ENCODE data around the gene PLCL2. TPM values are rescaled to one million over a fixed set of nuclear protein-coding genes. Genes with fewer than 3 reads are reported as not detected.
A peak's percentile ranks its signal among the peaks of the same experiment; 100 is the strongest.

The PLCL2 gene
- total RNA-seq, 1 donor from 2014 or later = 26.4 TPM

DNA sequence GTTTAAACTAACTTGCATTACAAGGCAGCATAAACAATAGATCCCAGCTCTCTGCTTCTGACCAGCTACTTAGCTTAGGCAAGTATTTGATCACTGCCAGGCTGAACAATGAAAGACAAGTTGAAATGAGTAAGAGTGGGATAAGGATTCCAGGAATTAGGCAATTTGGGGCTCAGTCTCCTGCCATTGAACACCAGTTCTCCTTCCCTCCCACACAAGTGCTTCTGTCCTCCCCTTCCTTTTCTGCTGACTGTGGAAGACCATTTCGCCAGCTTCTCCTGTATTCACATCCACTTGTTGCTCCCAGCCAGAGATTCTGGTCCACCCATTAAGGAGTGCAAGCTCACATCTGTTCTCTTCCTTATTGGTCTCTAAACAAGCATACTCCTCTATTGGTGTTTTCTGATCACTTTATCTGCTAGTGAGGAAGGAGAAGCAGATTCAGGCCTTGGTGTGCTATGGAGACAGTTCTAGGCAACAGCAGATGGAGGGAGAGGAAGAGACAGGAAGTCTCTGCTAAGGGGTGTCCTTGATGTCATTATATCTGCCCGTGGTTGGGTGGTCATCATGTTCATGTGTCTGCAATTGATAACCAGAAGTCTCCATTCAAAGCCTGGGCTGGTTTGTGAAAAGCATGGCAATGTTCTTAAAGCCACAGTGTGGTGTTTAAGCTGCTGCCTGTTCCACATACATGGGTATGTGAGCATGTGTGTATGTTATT, 121.5 kb downstream of the PLCL2 start:
- H3K27me3 Mint-ChIP-seq (ENCODE audit: insufficient read depth, low read depth) = no peaks in the 10 kb centered on the region
- peaks cover 14% of the 10 kb centered on the region for H3K9me3 Mint-ChIP-seq
- H3K27ac Mint-ChIP-seq = no peak overlapping the region

GRCh38 chr3:17007284-17007683, 122.5 kb downstream of the PLCL2 start:
- Histone ChIP-seq H3K9me3 (ENCODE audit: low read depth) (no peaks in the 10 kb centered on the region), H3K27ac (no peak overlapping the region), H3K9ac (no peak overlapping the region), H3K27me3 (no peaks in the 10 kb centered on the region), H3F3A (ENCODE audit: low read depth) (peaks cover 7% of the 10 kb centered on the region), H2AFZ (replicated peaks) (no peak overlapping the region), H3K4me3 (no peak overlapping the region), H3K36me3 (peaks cover 7% of the 10 kb centered on the region), H3K4me2 (no peak overlapping the region), H3K4me1 (peaks cover 23% of the 10 kb centered on the region), H3K79me2 (ENCODE audit: low read depth) (peaks cover 38% of the 10 kb centered on the region), H4K20me1 (ENCODE audit: low read depth) (peaks cover 5% of the 10 kb centered on the region)
- no peak for DNase-seq (ENCODE audit: low spot score)
- H3K27me3 Mint-ChIP-seq (ENCODE audit: insufficient read depth, low read depth) = no peaks in the 10 kb centered on the region
- peaks cover 5% of the 10 kb centered on the region for H3K9me3 Mint-ChIP-seq
- no peak for TF ChIP-seq EZH2phosphoT487 (IDR thresholded peaks at IDR 0.05)
- no peak for TF ChIP-seq EZH2 (IDR thresholded peaks at IDR 0.05)
- TF ChIP-seq, protein P1, sequence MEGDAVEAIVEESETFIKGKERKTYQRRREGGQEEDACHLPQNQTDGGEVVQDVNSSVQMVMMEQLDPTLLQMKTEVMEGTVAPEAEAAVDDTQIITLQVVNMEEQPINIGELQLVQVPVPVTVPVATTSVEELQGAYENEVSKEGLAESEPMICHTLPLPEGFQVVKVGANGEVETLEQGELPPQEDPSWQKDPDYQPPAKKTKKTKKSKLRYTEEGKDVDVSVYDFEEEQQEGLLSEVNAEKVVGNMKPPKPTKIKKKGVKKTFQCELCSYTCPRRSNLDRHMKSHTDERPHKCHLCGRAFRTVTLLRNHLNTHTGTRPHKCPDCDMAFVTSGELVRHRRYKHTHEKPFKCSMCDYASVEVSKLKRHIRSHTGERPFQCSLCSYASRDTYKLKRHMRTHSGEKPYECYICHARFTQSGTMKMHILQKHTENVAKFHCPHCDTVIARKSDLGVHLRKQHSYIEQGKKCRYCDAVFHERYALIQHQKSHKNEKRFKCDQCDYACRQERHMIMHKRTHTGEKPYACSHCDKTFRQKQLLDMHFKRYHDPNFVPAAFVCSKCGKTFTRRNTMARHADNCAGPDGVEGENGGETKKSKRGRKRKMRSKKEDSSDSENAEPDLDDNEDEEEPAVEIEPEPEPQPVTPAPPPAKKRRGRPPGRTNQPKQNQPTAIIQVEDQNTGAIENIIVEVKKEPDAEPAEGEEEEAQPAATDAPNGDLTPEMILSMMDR (IDR thresholded peaks at IDR 0.05) = no peak
- H3K4me1 Mint-ChIP-seq = peaks cover 19% of the 10 kb centered on the region
- H3K27ac Mint-ChIP-seq = no peak overlapping the region
- H3K4me3 Mint-ChIP-seq = no peak overlapping the region
- peaks cover 3% of the 10 kb centered on the region for H3K36me3 Mint-ChIP-seq

More for the DNA sequence above, 121.5 kb downstream of the PLCL2 start:
- Histone ChIP-seq H3K4me2 (peak overlapping the region; percentile 33), H3F3A (ENCODE audit: low read depth) (peaks cover 7% of the 10 kb centered on the region), H3K4me1 (peaks cover 23% of the 10 kb centered on the region), H4K20me1 (ENCODE audit: low read depth) (peaks cover 5% of the 10 kb centered on the region), H2AFZ (replicated peaks) (no peak overlapping the region), H3K27me3 (no peaks in the 10 kb centered on the region), H3K9ac (no peak overlapping the region), H3K27ac (peak overlapping the region; percentile 17), H3K36me3 (peaks cover 9% of the 10 kb centered on the region), H3K9me3 (ENCODE audit: low read depth) (peaks cover 4% of the 10 kb centered on the region), H3K79me2 (ENCODE audit: low read depth) (peaks cover 48% of the 10 kb centered on the region), H3K4me3 (no peak overlapping the region)
- Mint-ChIP-seq H3K36me3 (peaks cover 3% of the 10 kb centered on the region), H3K4me3 (no peak overlapping the region), H3K4me1 (peaks cover 19% of the 10 kb centered on the region)
- peak; percentile 28 for DNase-seq (ENCODE audit: low spot score)
- TF ChIP-seq EZH2 (IDR thresholded peaks at IDR 0.05) (no peak), EZH2phosphoT487 (IDR thresholded peaks at IDR 0.05) (no peak)
- TF ChIP-seq, protein P1 (IDR thresholded peaks at IDR 0.05) = no peak

- Histone ChIP-seq H3K27me3 (no peaks in the 10 kb centered on the region), H3K4me3 (no peak overlapping the region), H3F3A (ENCODE audit: low read depth) (peaks cover 17% of the 10 kb centered on the region), H3K27ac (no peak overlapping the region), H3K79me2 (ENCODE audit: low read depth) (peaks cover 45% of the 10 kb centered on the region), H2AFZ (replicated peaks) (no peak overlapping the region), H4K20me1 (ENCODE audit: low read depth) (peaks cover 14% of the 10 kb centered on the region), H3K4me2 (no peak overlapping the region), H3K9ac (no peak overlapping the region), H3K4me1 (peaks cover 30% of the 10 kb centered on the region), H3K36me3 (no peaks in the 10 kb centered on the region), H3K9me3 (ENCODE audit: low read depth) (no peaks in the 10 kb centered on the region)
- TF ChIP-seq EZH2phosphoT487 (IDR thresholded peaks at IDR 0.05) (no peak), EZH2 (IDR thresholded peaks at IDR 0.05) (no peak)
- TF ChIP-seq, protein P1 (IDR thresholded peaks at IDR 0.05) = no peak
- Mint-ChIP-seq H3K36me3 (peaks cover 3% of the 10 kb centered on the region), H3K27me3 (ENCODE audit: insufficient read depth, low read depth) (no peaks in the 10 kb centered on the region), H3K9me3 (no peaks in the 10 kb centered on the region), H3K27ac (no peak overlapping the region), H3K4me1 (peaks cover 27% of the 10 kb centered on the region), H3K4me3 (no peak overlapping the region)
- DNase-seq (ENCODE audit: low spot score) = no peak
Observed at GRCh38 chr3:17009826-17010225, 125.1 kb downstream of the PLCL2 start.
